Left colon (tissue), 2 donors: ENCODE measurements around the gene EHMT1. TPM values are rescaled to one million over a fixed set of nuclear protein-coding genes. Genes with fewer than 3 reads are reported as not detected.

Experiments used
- ATAC-seq: fragments of 200-7000 bp; cut with Tn5 transposase; one replicate; pipeline ENCODE4 v1.9.1; 2020; ENCODE audit warnings: mild to moderate bottlenecking, moderate library complexity
- DNase-seq, 2 donors: peaks; one replicate each; pipeline ENCODE4 v3.0.0-alpha.2; 2020
- intact Hi-C, 2 donors: fragments of 100-400 bp; cut with DNase I in 1 of 2; cut with micrococcal nuclease in 1 of 2; formaldehyde crosslinking; loops; one replicate each; pipeline versions ENCODE4 v1.11.2 to v1.14.0; 2022; cut with DNase I, micrococcal nuclease
- total RNA-seq, 2 donors: library from RNA; stranded (reverse); fragmentation: NEBNext Ultra II Directional; extraction: Animal tissue kit (Norgen Biotek cat#: 25700); gene quantifications; one replicate each; pipeline ENCODE4 v1.2.1, GENCODE V29; 2021
- donor health status: DM: no; HTN: no; CAD: no.
- donor health status: DM: yes; HTN: yes; CAD: no.

The EHMT1 gene
- total RNA-seq, 2 donors from 2014 or later, result 72.2 to 98.4 TPM

DNA sequence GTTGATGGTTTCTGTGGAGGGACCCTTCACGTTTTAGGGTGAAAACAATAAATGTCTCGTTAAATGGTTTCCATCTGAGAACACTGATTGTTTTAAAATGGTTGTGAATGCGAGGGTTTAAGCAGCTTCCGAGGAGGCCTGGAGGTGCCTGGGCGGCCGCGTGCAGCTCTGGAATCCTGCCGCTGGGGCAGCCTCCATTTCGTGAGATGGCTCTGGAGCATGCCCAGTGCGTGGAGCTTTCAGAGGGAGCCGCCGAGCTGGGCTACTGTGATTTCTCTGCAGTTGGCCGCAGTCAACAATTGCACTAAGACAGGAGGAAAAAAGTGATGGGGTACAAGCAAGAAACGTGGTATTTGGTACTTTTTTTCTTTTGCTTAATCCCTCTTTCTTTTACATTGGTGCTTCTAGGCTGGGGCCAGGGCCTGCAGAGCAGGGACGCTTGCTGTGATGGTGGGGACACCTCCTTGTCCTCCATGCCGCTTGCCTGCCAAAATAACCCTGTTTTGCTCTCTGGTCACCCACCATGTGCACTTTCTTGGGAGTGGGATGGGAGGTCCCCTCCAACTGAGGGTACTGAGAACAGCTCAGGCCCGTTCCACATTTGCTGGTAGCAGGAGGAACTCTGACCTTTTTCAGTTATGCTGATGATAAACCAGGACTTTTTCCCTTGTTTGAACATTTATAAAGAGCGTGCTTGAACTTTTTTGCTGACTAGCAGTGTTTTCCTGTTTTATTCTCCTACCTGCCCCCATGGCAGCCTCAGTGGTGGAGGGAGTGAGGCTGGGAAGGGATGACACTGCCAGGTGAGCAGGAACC lies 47.1 kb downstream of the EHMT1 start:
- DNase-seq, result no peak
- ATAC-seq, result no peak
- intact Hi-C loops, result no loop called here

DNA sequence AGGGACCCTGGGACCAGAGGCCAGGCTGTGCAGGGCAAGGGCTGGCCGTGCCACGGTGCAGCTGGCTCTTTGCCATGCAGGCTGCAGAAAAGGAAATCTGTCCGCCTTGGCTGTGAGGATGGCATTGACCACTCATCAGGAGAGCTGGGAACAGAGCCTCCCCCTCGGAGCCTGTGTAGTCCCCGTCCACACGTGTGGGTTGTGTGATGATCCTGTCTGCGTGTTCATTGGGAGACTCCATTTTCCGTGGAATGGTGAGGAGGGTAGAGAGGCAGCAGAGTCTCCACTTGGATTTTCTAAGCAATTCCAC lies 47.7 kb downstream of the EHMT1 start:
- DNase-seq, result no peak
- ATAC-seq, result no peak
- intact Hi-C loops, result no loop called here

DNA sequence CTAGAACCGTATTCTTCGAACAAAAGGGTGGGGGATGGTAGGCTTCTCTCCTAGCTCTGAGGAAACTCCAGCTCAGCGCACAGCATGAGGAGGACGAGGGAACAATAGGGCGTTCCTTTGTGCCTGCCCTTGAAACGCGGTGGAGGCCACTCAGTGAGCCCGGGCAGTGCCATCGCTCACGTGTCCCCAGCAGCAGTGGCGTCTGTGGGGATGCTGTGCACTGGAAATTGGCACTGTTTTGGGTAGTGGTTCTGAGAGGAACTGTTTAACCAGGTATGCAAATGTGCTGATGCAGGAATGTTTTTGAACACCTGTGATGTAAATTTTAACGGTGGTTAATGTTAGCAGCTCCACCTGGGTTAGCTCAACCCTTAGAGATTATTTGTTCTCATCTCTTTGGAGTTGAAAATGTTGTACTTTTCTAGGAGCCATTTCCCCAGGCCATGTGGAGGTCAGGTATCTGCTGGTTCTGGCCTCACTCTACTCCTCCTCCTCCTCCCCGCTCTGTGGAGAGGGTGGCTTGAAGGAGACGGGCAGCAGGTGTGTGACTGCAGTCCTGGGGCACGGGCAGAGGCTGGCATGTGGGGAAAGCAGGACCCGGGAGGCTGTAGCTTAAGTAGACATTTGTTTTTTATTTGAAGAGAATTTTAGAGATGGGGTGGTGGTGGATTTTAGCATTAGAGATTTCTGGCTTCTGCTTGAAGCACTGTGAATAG lies 48.3 kb downstream of the EHMT1 start:
- intact Hi-C loops, result no loop called here
- DNase-seq (no peak), ATAC-seq (no peak)

DNA sequence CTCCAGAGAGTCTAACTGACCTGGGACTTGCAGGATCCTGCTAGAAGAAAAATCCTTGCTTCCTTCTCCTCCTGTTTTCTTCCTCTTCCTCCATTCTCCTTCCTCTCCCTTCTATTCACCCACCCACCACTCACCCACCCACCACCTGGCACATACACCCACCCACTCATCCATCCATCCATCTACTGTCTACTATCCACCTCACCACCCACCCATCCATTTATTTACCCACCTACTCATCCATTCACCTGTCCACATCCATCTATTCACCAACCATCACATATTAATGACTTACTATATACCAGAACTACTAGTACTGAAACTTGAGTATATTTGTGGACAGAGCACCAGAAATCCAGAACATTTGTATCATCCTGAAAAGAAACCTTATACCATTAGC lies 49.4 kb downstream of the EHMT1 start:
- intact Hi-C loops, result no loop called here
- ATAC-seq, result no peak
- DNase-seq, result no peak

DNA sequence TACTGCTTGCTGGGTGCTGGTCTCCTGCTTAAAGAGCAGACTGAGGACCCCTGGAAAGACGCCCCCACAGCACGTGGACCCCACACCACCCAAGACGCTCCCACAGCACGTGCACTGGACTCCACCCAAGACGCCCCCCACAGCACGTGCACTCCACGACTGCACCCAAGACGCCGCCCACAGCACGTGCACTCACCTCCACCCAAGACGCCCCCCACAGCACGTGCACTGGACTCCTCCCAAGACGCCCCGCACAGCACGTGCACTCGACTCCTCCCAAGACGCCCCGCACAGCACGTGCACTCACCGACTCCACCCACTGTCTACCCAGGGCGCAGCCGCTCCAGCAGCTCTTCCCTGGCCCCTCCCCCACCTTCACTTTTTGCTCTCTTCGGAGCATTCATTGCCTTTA lies 50.5 kb downstream of the EHMT1 start:
- intact Hi-C loops, result no loop called here
- ATAC-seq (no peak), DNase-seq (no peak)

DNA sequence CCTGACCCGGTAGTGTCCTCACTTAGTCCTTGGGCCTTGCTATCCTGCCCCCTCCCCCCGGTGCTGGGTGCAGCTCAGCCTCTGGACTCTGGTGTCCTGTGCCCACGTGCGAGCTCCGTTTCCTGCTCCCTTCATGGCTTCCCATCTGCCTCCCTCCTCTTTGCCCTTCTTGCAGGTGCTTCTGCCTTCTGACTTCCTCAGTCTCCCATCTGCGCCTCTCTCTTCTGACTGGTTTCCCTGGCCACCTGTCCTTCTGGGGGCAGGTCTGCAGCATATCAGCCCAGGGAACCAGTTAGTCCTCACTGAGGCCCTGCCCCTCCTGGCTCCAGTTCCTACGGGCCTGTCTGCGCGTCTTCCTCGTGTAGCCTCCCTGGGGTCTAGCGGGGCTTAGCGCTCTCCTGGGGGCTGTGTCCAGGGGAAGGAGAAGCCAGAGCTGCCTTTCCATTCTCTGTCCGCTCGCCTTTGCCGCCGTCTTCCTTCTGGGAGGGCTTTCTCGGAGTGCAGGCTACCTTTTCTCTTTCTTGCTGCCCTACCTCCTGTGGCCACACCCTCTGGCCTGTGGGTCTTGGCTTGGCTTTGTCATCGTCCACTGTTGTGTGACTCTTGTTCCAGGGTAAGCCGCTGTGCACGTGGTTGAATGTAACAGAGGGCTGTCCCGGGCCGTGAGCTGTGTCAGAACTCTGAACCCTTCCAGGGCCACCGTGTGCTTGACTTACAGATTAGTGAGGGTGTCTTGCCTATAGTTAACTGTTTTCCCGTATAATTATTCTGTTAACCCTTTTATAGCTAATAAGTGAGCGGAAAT lies 51.8 kb downstream of the EHMT1 start:
- ATAC-seq (peak; percentile 89), DNase-seq (peak in 1 of 2 donors; percentile 68)
- intact Hi-C loops, result no loop called here

DNA sequence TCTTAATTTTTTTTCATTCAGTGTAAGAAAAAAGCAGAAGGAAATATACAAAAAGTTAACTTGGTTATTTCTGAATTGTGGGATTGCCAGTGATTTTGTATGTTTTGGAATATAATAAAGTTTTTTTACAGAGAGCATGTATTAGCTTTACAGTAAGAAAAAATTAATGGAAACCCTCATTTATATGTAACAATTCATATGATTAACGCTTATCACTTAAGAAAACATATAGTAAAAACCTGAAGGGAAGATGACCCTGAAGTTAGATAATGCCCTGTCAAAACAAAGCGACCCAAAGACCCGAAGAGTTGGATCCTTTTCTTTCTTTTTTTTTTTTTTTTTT lies 52.4 kb downstream of the EHMT1 start:
- DNase-seq, result no peak
- intact Hi-C loops, result no loop called here
- no peak for ATAC-seq

DNA sequence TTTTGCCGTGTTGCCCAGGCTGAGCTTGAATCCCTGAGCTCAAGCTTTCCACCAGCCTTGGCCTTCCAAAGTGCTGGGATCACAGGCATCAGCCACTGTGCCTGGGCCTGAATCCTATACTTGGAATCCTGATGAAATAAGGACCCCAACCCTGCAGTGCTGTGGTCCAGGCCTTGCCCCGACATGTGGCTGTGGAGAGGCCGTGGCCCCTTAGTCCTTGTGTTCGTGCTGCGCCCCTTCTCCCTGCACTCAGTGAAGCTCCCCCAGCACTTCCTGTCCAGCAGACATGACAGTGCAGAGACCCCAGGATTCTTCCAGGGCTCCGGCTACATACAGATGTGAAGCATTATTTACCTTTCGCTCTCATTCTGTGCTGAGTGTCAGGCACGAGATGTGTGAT lies 52.9 kb downstream of the EHMT1 start:
- intact Hi-C loops, result no loop called here
- DNase-seq, result no peak
- ATAC-seq, result no peak

DNA sequence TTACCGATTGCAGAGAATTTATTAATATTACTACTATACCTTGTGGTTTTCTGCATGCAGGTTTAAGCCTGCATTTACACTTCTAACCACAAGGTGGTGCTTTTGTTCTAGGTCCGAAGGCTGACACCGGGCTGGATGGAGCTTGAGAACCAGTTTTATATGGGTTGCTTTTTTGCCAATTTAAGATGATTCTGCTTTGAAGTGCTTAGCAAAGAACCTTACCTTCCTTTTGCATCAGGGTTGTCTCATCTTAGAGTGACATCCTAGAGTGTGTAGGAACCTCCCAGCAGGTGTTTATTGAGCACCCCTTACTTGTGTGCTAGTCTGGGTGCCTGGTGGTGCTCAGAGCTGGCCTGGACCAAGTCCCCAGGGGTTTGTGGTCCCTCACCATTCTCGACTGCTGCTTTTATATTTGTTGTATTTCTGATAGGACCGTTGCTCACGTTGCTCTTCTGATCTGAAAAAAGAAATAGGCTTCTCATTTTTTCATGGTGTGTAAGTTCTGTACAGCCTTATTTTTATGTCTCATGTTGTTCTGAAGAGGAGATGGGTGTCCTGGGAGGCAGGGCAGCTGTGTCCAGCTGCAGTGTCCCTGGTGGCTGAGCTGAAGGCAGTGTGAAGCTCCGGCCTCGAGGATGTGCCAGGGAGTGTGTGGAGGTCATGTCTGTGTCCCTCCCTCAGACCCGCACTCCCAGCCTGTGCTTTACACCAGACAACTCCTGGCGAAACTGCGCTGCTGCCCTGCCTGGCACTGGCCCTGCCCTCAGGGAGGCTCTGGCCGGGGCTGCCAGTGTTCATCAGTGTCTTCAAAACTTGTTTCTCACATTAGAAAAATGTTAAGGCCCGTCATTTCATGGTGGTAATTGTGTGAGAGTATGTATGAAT lies 54.3 kb downstream of the EHMT1 start:
- peak; percentile 31 for ATAC-seq

DNA sequence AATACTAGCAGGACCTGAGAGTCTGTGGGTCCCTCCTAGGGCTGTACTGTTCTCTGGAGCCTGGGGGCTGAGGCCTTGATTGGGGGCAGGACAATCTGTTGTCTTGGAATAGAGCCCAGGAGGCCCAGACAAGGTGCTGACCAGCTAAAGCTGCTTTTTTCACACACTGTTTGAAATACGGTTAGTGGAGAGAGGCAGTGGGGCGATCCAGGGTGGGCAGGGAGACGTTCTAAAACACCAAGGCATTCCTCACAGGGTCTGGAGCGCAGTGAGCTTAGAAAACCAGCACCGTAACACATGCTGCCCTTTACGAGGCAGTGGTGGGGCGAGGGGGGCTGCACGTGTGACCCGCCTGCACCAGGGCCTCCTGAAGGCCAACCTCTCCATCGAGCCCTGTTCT lies 55.1 kb downstream of the EHMT1 start:
- intact Hi-C loops, result no loop called here
- no peak for DNase-seq
- no peak for ATAC-seq

More for the DNA sequence above, 54.3 kb downstream of the EHMT1 start:
- peak in 1 of 2 donors; percentile 34 for DNase-seq
- intact Hi-C loops, result no loop called here

DNA sequence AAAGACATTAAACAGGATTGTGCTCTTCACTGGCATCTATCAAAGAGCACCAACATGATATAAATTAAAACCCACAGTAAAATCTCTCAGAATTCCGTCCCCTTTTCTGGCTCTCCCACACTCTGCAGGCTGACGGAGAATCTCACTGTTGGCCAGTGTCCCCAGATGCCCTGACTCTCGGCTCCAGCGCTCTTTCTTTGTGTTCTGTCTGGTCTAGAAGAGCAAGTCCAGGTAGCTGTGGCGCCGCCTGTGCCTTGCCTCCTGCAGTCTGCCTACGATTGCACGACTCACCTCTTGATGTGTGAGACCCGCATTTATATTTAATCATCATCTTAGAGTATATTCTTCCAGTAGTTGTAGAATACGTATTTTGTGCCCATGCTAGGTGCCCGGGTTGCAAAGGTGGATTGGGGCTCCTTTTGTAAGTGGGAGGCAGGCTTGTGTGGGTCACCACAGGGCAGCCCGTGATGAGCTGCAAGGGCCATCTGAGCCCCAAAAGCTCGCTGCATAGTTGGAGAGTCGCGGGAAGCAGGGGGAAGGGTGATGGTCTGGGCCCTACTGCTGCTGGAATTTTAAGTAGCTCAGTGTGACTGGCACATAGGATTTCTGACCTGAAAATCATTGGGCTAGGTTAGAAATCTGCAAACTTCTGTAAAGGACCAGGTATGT lies 55.6 kb downstream of the EHMT1 start:
- no peak for ATAC-seq
- intact Hi-C loops, result no loop called here
- DNase-seq, result no peak

DNA sequence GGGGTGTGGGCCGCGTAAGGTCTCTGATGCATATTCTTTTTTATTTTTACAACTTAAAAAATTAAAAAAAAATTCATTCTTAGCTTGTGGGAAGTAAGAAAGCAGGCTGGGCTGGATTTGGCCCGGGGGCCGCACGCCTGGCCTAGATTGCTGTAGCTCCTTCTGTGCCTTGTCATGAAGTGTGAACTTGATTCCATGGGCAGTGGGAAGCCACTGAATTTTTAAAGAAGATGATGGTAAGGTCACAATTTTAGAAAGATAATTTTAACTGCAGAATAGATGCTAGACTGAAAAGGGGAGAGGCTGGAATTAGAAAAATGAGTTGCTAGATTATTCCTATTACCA lies 56.1 kb downstream of the EHMT1 start:
- DNase-seq (no peak), ATAC-seq (no peak)
- intact Hi-C loops, result no loop called here

DNA sequence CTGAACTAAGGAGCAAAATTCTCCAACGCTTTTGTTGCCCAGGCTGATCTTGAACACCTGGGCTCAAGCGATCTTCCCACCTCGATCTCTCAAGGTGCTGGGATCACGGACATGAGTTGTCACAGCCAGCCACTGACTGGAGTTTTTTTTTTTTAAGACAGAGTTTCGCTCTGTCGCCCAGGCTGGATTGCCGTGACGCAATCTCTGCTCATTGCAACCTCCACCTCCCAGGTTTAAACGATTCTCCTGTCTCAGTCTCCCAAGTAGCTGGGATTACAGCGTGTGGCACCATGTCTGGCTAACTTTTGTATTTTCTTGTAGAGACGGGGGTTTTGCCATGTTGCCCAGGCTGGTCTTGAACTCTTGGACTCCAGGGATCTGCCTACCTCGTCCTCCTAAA lies 58.2 kb downstream of the EHMT1 start:
- intact Hi-C loops, result no loop called here
- ATAC-seq, result no peak

DNA sequence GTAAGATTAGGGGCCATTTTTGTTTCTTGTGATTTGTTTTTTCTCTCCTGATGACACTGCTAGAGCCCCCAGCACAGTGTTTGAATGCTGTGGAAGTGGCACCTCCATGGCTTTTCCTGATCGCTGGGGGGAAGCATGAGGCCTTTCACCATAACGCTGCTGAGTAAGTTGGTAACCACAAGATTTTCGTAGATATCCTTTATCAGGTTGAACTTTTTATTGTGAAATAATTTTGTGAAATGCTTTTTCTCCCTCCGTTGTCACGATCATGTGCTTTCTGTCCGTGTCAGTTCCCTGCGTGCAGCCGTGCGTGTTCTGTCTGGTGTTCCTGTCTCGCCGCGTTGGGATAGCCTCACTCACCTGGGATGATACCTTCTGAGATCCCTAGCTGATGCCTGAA lies 59.4 kb downstream of the EHMT1 start:
- intact Hi-C loops, result no loop called here
- no peak for DNase-seq
- no peak for ATAC-seq

More for the DNA sequence above, 58.2 kb downstream of the EHMT1 start:
- no peak for DNase-seq

DNA sequence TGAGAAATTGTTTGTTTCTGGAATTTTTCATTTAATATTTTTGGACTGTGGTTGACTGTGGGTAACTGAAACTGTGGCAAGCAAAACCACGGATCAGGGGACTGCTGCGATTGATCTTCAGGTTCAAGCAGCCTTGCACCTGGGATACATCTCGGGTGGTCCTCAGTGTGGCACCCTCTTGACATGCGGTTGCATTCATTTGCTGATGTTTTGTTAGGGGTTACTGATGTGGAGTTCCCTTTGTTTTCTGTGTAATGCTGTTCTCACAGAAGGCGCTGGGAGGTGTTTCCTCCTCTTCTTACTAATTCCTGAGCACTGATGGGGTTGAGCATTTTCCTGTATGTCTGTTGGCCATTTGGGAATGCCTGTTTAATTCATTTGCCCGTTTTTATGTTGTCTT lies 60.4 kb downstream of the EHMT1 start:
- no peak for DNase-seq
- intact Hi-C loops, result no loop called here
- ATAC-seq, result peak; percentile 23

DNA sequence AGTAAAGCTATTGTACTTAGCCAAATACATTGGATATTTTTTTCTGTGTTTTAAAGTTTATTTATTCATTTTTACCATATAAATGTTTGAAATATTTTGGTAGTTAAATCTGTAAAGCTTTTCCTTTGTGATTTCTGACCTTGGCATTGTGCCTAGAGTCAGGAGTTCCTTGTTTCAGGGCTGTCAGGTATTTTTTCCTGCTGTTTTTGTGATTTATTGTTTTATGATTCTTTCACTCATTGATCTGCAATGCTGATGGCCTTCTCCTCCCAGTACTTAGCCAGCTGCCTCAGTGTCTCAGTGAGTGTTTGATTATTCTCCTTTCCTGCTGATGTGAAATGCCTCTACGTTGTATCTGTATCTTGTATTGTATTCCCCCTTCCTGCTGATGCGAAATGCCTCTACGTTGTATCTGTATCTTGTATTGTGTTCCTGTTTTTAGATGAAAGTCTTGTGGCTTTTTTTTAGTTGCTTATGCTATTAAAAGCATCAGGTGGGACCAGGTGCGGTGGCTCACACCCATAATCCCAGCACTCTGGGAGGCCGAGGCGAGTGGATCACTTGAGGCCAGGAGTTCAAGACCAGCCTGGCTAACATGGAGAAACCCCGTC lies 61.0 kb downstream of the EHMT1 start:
- intact Hi-C loops, result no loop called here
- ATAC-seq (peak; percentile 78), DNase-seq (no peak)

DNA sequence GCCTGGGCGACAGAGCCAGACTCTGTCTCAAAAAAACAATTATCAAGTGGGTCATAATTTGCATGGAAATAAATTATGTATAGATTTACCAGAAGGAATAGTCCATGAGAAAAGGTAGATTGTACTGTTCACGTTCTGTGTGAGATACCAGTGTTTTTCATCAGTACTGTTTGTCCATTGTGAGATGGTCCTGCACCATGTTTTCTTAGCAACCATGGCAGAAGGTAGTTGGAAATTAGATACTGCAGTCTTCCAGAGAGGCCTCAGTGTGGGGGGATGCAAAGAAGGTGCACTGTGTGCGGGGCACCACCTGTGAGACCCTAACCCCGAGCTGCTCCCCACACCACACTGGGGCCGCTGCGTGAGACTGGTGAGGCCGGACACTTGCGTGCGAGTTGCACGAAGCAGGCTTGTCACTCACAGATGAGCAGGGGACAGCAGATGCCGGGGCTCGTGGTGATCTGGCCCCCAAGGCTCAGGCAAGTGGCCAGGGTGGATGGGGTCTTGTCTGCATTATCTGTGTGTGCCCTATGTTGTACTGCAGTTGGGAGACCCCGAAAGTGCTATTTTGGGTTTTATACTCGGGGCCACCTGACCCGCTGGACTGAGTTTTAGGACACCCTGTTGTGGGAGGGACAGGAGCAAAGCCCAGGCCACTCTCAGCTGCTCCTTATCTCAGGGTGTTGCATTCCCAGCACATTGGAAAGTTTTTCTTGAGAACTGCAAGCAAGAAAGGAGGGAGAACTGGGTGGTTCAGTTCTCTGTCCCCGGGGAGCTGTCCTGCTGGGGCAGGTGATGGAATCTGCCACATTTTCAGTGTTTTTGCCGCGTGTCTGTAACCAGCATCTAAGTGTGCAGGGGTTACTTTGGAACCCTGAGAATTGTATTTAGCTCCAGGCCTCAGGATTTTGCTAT lies 61.9 kb downstream of the EHMT1 start:
- DNase-seq (no peak), ATAC-seq (no peak)
- intact Hi-C loops, result no loop called here
